Endothelial cell of umbilical vein (primary cell): ENCODE measurements around the gene BID.

Experiments
- CTCF ChIP-seq, 2 donors: IDR thresholded peaks; 1 replicate in 1 of 2; 2 replicates in 1 of 2; pipeline ENCODE4 v1.5.1; 2011; ENCODE audit warnings: low read length in 2 of 2, mild to moderate bottlenecking in 2 of 2, moderate library complexity in 2 of 2, control low read depth in 1 of 2, inconsistent platforms in 1 of 2, low read depth in 1 of 2; ENCODE audit not compliant: insufficient read depth in 1 of 2; ENCODE audit errors: extremely low read depth in 1 of 2
- EZH2 ChIP-seq: IDR thresholded peaks from 2 replicates; pipeline ENCODE4 v1.6.1; 2012; ENCODE audit warnings: borderline replicate concordance, low read depth, mild to moderate bottlenecking, moderate library complexity, low read length, inconsistent platforms; ENCODE audit not compliant: severe bottlenecking
- GATA2 ChIP-seq: IDR thresholded peaks from 2 replicates; pipeline ENCODE4 v1.7.0; 2011; ENCODE audit warnings: low read depth, mild to moderate bottlenecking, moderate library complexity, mixed read lengths, low read length; ENCODE audit not compliant: insufficient read length, insufficient read depth
- JUN ChIP-seq: IDR thresholded peaks from 2 replicates; pipeline ENCODE4 v1.6.1; 2011; ENCODE audit warnings: borderline replicate concordance, low read depth; ENCODE audit not compliant: insufficient read length, insufficient read depth
- MYC ChIP-seq: IDR thresholded peaks from one replicate; pipeline ENCODE4 v1.6.1; 2011; ENCODE audit warnings: mild to moderate bottlenecking, low read depth, low read length
- POLR2A ChIP-seq: IDR thresholded peaks from 2 replicates; pipeline ENCODE4 v1.6.1; 2012; ENCODE audit warnings: low read depth, mild to moderate bottlenecking, control low read depth, low read length
- POLR2AphosphoS5 ChIP-seq: IDR thresholded peaks from 2 replicates; pipeline ENCODE4 v1.6.1; 2012; ENCODE audit warnings: low read depth, mild to moderate bottlenecking, control low read depth, low read length, moderate library complexity; ENCODE audit not compliant: insufficient read depth

- TF ChIP-seq POLR2A (no peak), EZH2 (no peak), CTCF (IDR thresholded peaks at IDR 0.05; ENCODE audit: extremely low read depth in 1 of 2, insufficient read depth in 1 of 2, low read depth in 1 of 2, low read length in 2 of 2) (no peak), GATA2 (no peak), POLR2AphosphoS5 (no peak), MYC (no peak), JUN (no peak)
Measured at GRCh38 chr22:17823226-17823625, 49.0 kb upstream of the BID start.
